ENCODE results near the gene SMIM35.

Gene SMIM35

GRCh38 chr11:117969160-117969991 is 117.4 kb downstream of the SMIM35 start:
- no peak for TF ChIP-seq CTCF (IDR thresholded peaks at IDR 0.05; ENCODE audit: low read depth, low read length)
- H3K36me3 ChIP-seq: no peaks in the 10 kb centered on the region
- DNase-seq: no peak
- no peak overlapping the region for H3K27ac ChIP-seq
- no peak overlapping the region for H3K4me3 ChIP-seq (ENCODE audit: low read depth, low read length)
- H3K27me3 ChIP-seq (ENCODE audit: insufficient read depth, low read depth, severe bottlenecking): no peaks in the 10 kb centered on the region
- H3K9me3 ChIP-seq (ENCODE audit: severe bottlenecking): no peaks in the 10 kb centered on the region

- H3K27me3 ChIP-seq (ENCODE audit: insufficient read depth, low read depth, severe bottlenecking): no peaks in the 10 kb centered on the region
- no peak for TF ChIP-seq CTCF (IDR thresholded peaks at IDR 0.05; ENCODE audit: low read depth, low read length)
- DNase-seq: no peak
- no peaks in the 10 kb centered on the region for H3K9me3 ChIP-seq (ENCODE audit: severe bottlenecking)
- no peak overlapping the region for H3K27ac ChIP-seq
- H3K36me3 ChIP-seq: no peaks in the 10 kb centered on the region
- no peak overlapping the region for H3K4me3 ChIP-seq (ENCODE audit: low read depth, low read length)
Measured at GRCh38 chr11:117966908-117967307, 119.9 kb downstream of the SMIM35 start.

- Histone ChIP-seq H3K9me3 (ENCODE audit: severe bottlenecking) (no peaks in the 10 kb centered on the region), H3K27ac (no peak overlapping the region), H3K4me3 (ENCODE audit: low read depth, low read length) (no peak overlapping the region), H3K27me3 (ENCODE audit: insufficient read depth, low read depth, severe bottlenecking) (no peaks in the 10 kb centered on the region), H3K36me3 (no peaks in the 10 kb centered on the region)
- no peak for DNase-seq
- TF ChIP-seq CTCF (IDR thresholded peaks at IDR 0.05; ENCODE audit: low read depth, low read length): no peak
Measured at GRCh38 chr11:117962826-117963225, 123.9 kb downstream of the SMIM35 start.

- Histone ChIP-seq H3K27me3 (ENCODE audit: insufficient read depth, low read depth, severe bottlenecking) (no peaks in the 10 kb centered on the region), H3K27ac (no peak overlapping the region), H3K9me3 (ENCODE audit: severe bottlenecking) (no peaks in the 10 kb centered on the region), H3K4me3 (ENCODE audit: low read depth, low read length) (no peak overlapping the region), H3K36me3 (no peaks in the 10 kb centered on the region)
- TF ChIP-seq CTCF (IDR thresholded peaks at IDR 0.05; ENCODE audit: low read depth, low read length): no peak
- no peak for DNase-seq
Measured at GRCh38 chr11:117961896-117962295, 124.9 kb downstream of the SMIM35 start.

GRCh38 chr11:117960406-117960805 is 126.4 kb downstream of the SMIM35 start:
- no peak overlapping the region for H3K4me3 ChIP-seq (ENCODE audit: low read depth, low read length)
- H3K27ac ChIP-seq: no peak overlapping the region
- no peaks in the 10 kb centered on the region for H3K36me3 ChIP-seq
- no peak for TF ChIP-seq CTCF (IDR thresholded peaks at IDR 0.05; ENCODE audit: low read depth, low read length)
- H3K27me3 ChIP-seq (ENCODE audit: insufficient read depth, low read depth, severe bottlenecking): no peaks in the 10 kb centered on the region
- no peak for DNase-seq
- H3K9me3 ChIP-seq (ENCODE audit: severe bottlenecking): no peaks in the 10 kb centered on the region

Data from WERI-Rb-1 (cell line).